OCI-LY3 (cell line): ENCODE data around the gene CMTR1.

Experiments used
- H2AFZ ChIP-seq: fragments of 200-600, 300-600 bp; shearing (Covaris generic); 2 replicates; pipeline ENCODE4 v1.6.0; 2014; ENCODE audit warnings: antibody characterized with exemption, low read depth, low read length
- H3K27ac ChIP-seq: fragments of 200-600, 300-600 bp; sonication (generic); 2 replicates; pipeline ENCODE4 v1.5.1; 2014; ENCODE audit warnings: mild to moderate bottlenecking, low read length, moderate library complexity, mixed read lengths
- H3K27me3 ChIP-seq: fragments of 200-600, 300-600 bp; sonication (generic); 2 replicates; pipeline ENCODE4 v1.6.1; 2014; ENCODE audit warnings: low read depth, low read length, mixed read lengths
- H3K36me3 ChIP-seq: fragments of 200-600, 300-600 bp; sonication (generic); replicated peaks from 2 replicates; pipeline ENCODE3; 2014; ENCODE audit warnings: low read depth, low read length, mixed read lengths
- H3K4me1 ChIP-seq: fragments of 300-600, 200-600 bp; sonication (generic); 2 replicates; pipeline ENCODE4 v1.6.1; 2014; ENCODE audit warnings: low read length, mixed read lengths
- H3K4me2 ChIP-seq: fragments of 200-600, 300-600 bp; sonication (generic); 2 replicates; pipeline ENCODE4 v1.6.1; 2014; ENCODE audit warnings: low read length, mixed read lengths
- H3K4me3 ChIP-seq: fragments of 300-600, 200-600 bp; sonication (generic); 2 replicates; pipeline ENCODE4 v1.5.1; 2014; ENCODE audit warnings: antibody characterized with exemption, mild to moderate bottlenecking, low read length, moderate library complexity
- H3K79me2 ChIP-seq: fragments of 300-600, 200-600 bp; shearing (Covaris generic); 2 replicates; pipeline ENCODE4 v1.6.1; 2014; ENCODE audit warnings: mild to moderate bottlenecking, low read length, mixed read lengths
- H3K9ac ChIP-seq: fragments of 300-600, 200-600 bp; shearing (Covaris generic); 2 replicates; pipeline ENCODE4 v1.6.0; 2014; ENCODE audit warnings: mild to moderate bottlenecking, low read length, moderate library complexity
- H3K9me3 ChIP-seq: fragments of 200-600, 300-600 bp; shearing (Covaris generic); 2 replicates; pipeline ENCODE4 v1.6.1; 2014; ENCODE audit warnings: low read length, mixed read lengths; ENCODE audit not compliant: insufficient read depth
- H4K20me1 ChIP-seq: fragments of 200-600, 300-600 bp; sonication (generic); 2 replicates; pipeline ENCODE4 v1.6.1; 2016; ENCODE audit warnings: low read length, mixed read lengths; ENCODE audit not compliant: insufficient read depth
- EZH2phosphoT487 ChIP-seq: fragments of 200-600 bp; shearing (Covaris generic); IDR thresholded peaks from 2 replicates; pipeline ENCODE4 v1.6.1; 2018; ENCODE audit warnings: antibody characterized with exemption, mixed run types, low read depth
- TF ChIP-seq, protein P1 (sequence below): fragments of 200-600, 300-600 bp; sonication (generic); IDR thresholded peaks from 2 replicates; pipeline ENCODE4 v1.5.1; 2014; ENCODE audit warnings: antibody characterized with exemption, low read length, low read depth

The CMTR1 gene

DNA sequence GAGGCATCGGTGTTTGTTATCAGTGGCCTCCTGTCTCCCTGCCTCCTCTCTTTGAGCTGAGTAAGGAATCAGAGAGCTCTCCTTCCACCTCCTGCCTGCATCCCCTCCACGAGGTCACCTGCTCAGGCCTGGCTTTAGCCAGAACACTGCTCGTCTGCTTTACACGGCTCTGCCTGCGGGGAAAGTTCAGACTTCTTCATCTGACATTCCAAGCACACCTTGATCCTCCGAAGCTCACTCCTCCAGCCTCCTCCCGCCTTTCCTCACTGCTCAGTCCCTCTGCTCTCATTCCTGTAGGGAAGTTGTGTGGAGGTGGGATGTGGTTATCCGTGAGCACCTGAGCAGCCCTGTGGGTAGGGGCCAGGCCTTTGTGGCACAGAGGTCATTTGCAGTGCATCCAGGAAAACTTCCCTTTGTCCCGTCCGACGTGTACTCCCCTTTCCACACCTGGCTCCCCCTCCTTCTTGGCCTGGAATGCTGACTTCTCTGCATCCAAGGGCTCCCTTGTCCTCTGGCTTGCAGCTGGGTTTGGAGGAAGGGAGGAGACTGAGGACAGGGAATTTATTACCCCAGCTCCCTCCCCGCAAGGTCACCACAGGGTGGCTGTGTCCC, 79.5 kb downstream of the CMTR1 start:
- no peak overlapping the region for H2AFZ ChIP-seq
- no peaks in the 10 kb centered on the region for H4K20me1 ChIP-seq
- H3K27ac ChIP-seq, result no peak overlapping the region
- peaks cover 17% of the 10 kb centered on the region for H3K27me3 ChIP-seq
- peaks cover 22% of the 10 kb centered on the region for H3K4me1 ChIP-seq
- no peaks in the 10 kb centered on the region for H3K36me3 ChIP-seq
- H3K9me3 ChIP-seq, result no peaks in the 10 kb centered on the region
- no peak overlapping the region for H3K4me3 ChIP-seq
- no peak for TF ChIP-seq EZH2phosphoT487
- TF ChIP-seq, protein P1, sequence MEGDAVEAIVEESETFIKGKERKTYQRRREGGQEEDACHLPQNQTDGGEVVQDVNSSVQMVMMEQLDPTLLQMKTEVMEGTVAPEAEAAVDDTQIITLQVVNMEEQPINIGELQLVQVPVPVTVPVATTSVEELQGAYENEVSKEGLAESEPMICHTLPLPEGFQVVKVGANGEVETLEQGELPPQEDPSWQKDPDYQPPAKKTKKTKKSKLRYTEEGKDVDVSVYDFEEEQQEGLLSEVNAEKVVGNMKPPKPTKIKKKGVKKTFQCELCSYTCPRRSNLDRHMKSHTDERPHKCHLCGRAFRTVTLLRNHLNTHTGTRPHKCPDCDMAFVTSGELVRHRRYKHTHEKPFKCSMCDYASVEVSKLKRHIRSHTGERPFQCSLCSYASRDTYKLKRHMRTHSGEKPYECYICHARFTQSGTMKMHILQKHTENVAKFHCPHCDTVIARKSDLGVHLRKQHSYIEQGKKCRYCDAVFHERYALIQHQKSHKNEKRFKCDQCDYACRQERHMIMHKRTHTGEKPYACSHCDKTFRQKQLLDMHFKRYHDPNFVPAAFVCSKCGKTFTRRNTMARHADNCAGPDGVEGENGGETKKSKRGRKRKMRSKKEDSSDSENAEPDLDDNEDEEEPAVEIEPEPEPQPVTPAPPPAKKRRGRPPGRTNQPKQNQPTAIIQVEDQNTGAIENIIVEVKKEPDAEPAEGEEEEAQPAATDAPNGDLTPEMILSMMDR, result no peak
- no peak overlapping the region for H3K9ac ChIP-seq
- H3K4me2 ChIP-seq, result no peak overlapping the region
- no peaks in the 10 kb centered on the region for H3K79me2 ChIP-seq

GRCh38 chr6:37513155-37513554, 80.1 kb downstream of the CMTR1 start:
- Histone ChIP-seq H3K27me3 (peaks cover 17% of the 10 kb centered on the region), H2AFZ (no peak overlapping the region), H3K4me2 (no peak overlapping the region), H3K79me2 (no peaks in the 10 kb centered on the region), H3K36me3 (no peaks in the 10 kb centered on the region), H3K9ac (no peak overlapping the region), H3K27ac (no peak overlapping the region), H4K20me1 (no peaks in the 10 kb centered on the region), H3K9me3 (no peaks in the 10 kb centered on the region), H3K4me3 (no peak overlapping the region), H3K4me1 (peaks cover 19% of the 10 kb centered on the region)
- TF ChIP-seq, protein P1, result no peak

DNA sequence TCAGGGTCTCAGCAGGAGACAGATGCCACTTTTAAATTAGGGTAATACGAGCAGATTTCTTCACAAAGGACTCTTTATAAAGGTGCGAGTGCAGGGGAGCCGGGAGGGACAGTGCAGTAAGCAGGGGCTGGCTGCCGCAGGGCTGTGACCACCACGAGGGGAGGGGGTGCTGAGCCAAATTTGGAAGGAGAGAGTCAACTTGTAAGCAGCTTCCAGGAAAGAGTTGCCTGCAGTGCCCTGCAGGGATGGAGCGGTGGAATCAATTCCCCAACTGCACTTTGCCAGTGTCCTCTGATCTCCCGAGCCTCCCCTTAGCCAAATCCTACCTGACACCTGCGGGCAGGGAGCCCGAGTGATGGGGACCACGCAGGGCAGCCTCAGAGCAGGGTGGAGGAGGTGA, 80.6 kb downstream of the CMTR1 start:
- Histone ChIP-seq H3K36me3 (no peaks in the 10 kb centered on the region), H3K9ac (no peak overlapping the region), H3K4me1 (peaks cover 15% of the 10 kb centered on the region), H3K4me2 (no peak overlapping the region), H3K9me3 (no peaks in the 10 kb centered on the region), H3K27me3 (peaks cover 17% of the 10 kb centered on the region), H2AFZ (no peak overlapping the region), H4K20me1 (no peaks in the 10 kb centered on the region), H3K79me2 (no peaks in the 10 kb centered on the region), H3K27ac (no peak overlapping the region), H3K4me3 (no peak overlapping the region)
- TF ChIP-seq, protein P1, result no peak
- no peak for TF ChIP-seq EZH2phosphoT487

DNA sequence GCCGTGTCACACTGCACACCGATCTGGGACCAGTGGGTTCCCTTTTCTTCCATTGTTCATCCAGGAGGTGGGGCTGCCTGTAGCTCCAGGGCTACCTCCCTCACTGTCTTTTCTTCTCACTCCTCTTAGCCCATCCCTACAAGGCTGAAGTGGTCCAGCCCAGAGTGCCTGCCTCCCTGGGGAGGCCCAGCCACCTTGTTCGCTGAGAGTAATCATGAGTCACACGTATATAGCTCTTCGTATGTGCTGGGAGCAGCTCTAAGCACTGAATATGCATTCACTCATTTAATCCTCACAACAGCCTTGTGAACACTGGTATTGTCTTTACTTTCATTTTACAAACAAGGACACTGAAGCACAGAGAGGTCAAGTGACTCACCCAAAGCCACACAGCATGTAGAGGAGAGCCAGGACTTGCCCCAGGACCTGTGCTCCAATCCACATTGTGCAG, 81.3 kb downstream of the CMTR1 start:
- H3K27me3 ChIP-seq, result peaks cover 17% of the 10 kb centered on the region
- peaks cover 15% of the 10 kb centered on the region for H3K4me1 ChIP-seq
- no peaks in the 10 kb centered on the region for H3K36me3 ChIP-seq
- H3K4me2 ChIP-seq, result no peak overlapping the region
- no peak overlapping the region for H3K9ac ChIP-seq
- H3K79me2 ChIP-seq, result no peaks in the 10 kb centered on the region
- no peak overlapping the region for H3K4me3 ChIP-seq
- TF ChIP-seq, protein P1, result no peak
- TF ChIP-seq EZH2phosphoT487, result no peak
- no peak overlapping the region for H2AFZ ChIP-seq
- H3K9me3 ChIP-seq, result no peaks in the 10 kb centered on the region
- H4K20me1 ChIP-seq, result no peaks in the 10 kb centered on the region
- H3K27ac ChIP-seq, result no peak overlapping the region
